ENCODE results near the gene TRIM67.

Gene TRIM67

GRCh38 chr1:231238298-231238697 lies 76.4 kb downstream of the TRIM67 start:
- H3K4me3 ChIP-seq (IDR thresholded peaks at IDR 0.05; ENCODE audit: insufficient read depth, low read depth, low read length): no peak overlapping the region
- no peak overlapping the region for H3K9ac ChIP-seq
- no peak for TF ChIP-seq CTCF (conservative IDR thresholded peaks at IDR 0.05; ENCODE audit: low read depth, low read length)
- peaks cover 21% of the 10 kb centered on the region for H3K4me1 ChIP-seq (ENCODE audit: low read depth, poor library complexity, severe bottlenecking)
- peaks cover 35% of the 10 kb centered on the region for H3K79me2 ChIP-seq (ENCODE audit: insufficient read depth, low read depth)
- H3K4me2 ChIP-seq: no peak overlapping the region
- no peaks in the 10 kb centered on the region for H3K27me3 ChIP-seq (ENCODE audit: insufficient read depth, low read depth)
- no peak overlapping the region for H3K27ac ChIP-seq
- H4K20me1 ChIP-seq (ENCODE audit: insufficient read depth): no peaks in the 10 kb centered on the region
- H2AFZ ChIP-seq (ENCODE audit: low read depth): no peak overlapping the region
- H3K36me3 ChIP-seq (ENCODE audit: insufficient read depth): no peaks in the 10 kb centered on the region

- H3K4me3 ChIP-seq (IDR thresholded peaks at IDR 0.05; ENCODE audit: insufficient read depth, low read depth, low read length): no peak overlapping the region
- H3K27me3 ChIP-seq (ENCODE audit: insufficient read depth, low read depth): no peaks in the 10 kb centered on the region
- H2AFZ ChIP-seq (ENCODE audit: low read depth): peak overlapping the region; percentile 79
- H3K9ac ChIP-seq: peak overlapping the region; percentile 86
- TF ChIP-seq CTCF (conservative IDR thresholded peaks at IDR 0.05; ENCODE audit: low read depth, low read length): no peak
- peaks cover 21% of the 10 kb centered on the region for H3K4me1 ChIP-seq (ENCODE audit: low read depth, poor library complexity, severe bottlenecking)
- peaks cover 51% of the 10 kb centered on the region for H3K79me2 ChIP-seq (ENCODE audit: insufficient read depth, low read depth)
- H4K20me1 ChIP-seq (ENCODE audit: insufficient read depth): no peaks in the 10 kb centered on the region
- no peaks in the 10 kb centered on the region for H3K36me3 ChIP-seq (ENCODE audit: insufficient read depth)
- H3K27ac ChIP-seq: peak overlapping the region; percentile 64
- H3K4me2 ChIP-seq: peak overlapping the region; percentile 83
Observed at GRCh38 chr1:231240531-231240882, 78.6 kb downstream of the TRIM67 start.

- no peaks in the 10 kb centered on the region for H4K20me1 ChIP-seq (ENCODE audit: insufficient read depth)
- H3K27ac ChIP-seq: peak within 1 kb of the TSS; percentile 64
- peak within 1 kb of the TSS; percentile 86 for H3K9ac ChIP-seq
- H3K4me3 ChIP-seq (IDR thresholded peaks at IDR 0.05; ENCODE audit: insufficient read depth, low read depth, low read length): peak within 1 kb of the TSS; percentile 74
- H2AFZ ChIP-seq (ENCODE audit: low read depth): peak within 1 kb of the TSS; percentile 79
- H3K36me3 ChIP-seq (ENCODE audit: insufficient read depth): no peaks in the 10 kb centered on the region
- H3K4me1 ChIP-seq (ENCODE audit: low read depth, poor library complexity, severe bottlenecking): peaks cover 21% of the 10 kb centered on the region
- peak within 1 kb of the TSS; percentile 83 for H3K4me2 ChIP-seq
- H3K79me2 ChIP-seq (ENCODE audit: insufficient read depth, low read depth): peaks cover 54% of the 10 kb centered on the region
- no peaks in the 10 kb centered on the region for H3K27me3 ChIP-seq (ENCODE audit: insufficient read depth, low read depth)
- TF ChIP-seq CTCF (conservative IDR thresholded peaks at IDR 0.05; ENCODE audit: low read depth, low read length): no peak
Observed at GRCh38 chr1:231240883-231241735, 79.3 kb downstream of the TRIM67 start, which contains the start of gene GNPAT. TSS of gene GNPAT (plus strand) at chr1:231241212. CDS start at chr1:231241379, 167 bp downstream.

- peak overlapping the region; percentile 74 for H3K4me3 ChIP-seq (IDR thresholded peaks at IDR 0.05; ENCODE audit: insufficient read depth, low read depth, low read length)
- H3K4me2 ChIP-seq: peak overlapping the region; percentile 83
- peaks cover 21% of the 10 kb centered on the region for H3K4me1 ChIP-seq (ENCODE audit: low read depth, poor library complexity, severe bottlenecking)
- H3K36me3 ChIP-seq (ENCODE audit: insufficient read depth): no peaks in the 10 kb centered on the region
- peaks cover 59% of the 10 kb centered on the region for H3K79me2 ChIP-seq (ENCODE audit: insufficient read depth, low read depth)
- H3K9ac ChIP-seq: peak overlapping the region; percentile 86
- no peaks in the 10 kb centered on the region for H3K27me3 ChIP-seq (ENCODE audit: insufficient read depth, low read depth)
- peak overlapping the region; percentile 64 for H3K27ac ChIP-seq
- H4K20me1 ChIP-seq (ENCODE audit: insufficient read depth): no peaks in the 10 kb centered on the region
- TF ChIP-seq CTCF (conservative IDR thresholded peaks at IDR 0.05; ENCODE audit: low read depth, low read length): no peak
- peak overlapping the region; percentile 79 for H2AFZ ChIP-seq (ENCODE audit: low read depth)
Observed at GRCh38 chr1:231241750-231242149, 79.9 kb downstream of the TRIM67 start.
